GM18870 (cell line): ENCODE measurements around the gene MATR3.
"Not testable (repeated sequence)": the region's sequence is repeated elsewhere in the genome, so short reads cannot be mapped to it uniquely, and the experiment has no call there.

Experiments
- ATAC-seq: cut with Tn5 transposase; IDR thresholded peaks from one replicate; pipeline ENCODE4 v1.9.1; 2021; ENCODE audit warnings: moderate library complexity; ENCODE audit not compliant: unreplicated experiment

Gene MATR3

GRCh38 chr5:139345442-139345841, 51.9 kb downstream of the MATR3 start:
- not testable (repeated sequence) for ATAC-seq

- not testable (repeated sequence) for ATAC-seq
These were observed 54.3 kb downstream of the MATR3 start for GRCh38 chr5:139347863-139348262.

GRCh38 chr5:139354186-139354585, 60.6 kb downstream of the MATR3 start:
- no peak for ATAC-seq

- not testable (repeated sequence) for ATAC-seq
These were observed 62.4 kb downstream of the MATR3 start for GRCh38 chr5:139355900-139356299.

- no peak for ATAC-seq
These were observed 64.5 kb downstream of the MATR3 start for GRCh38 chr5:139358064-139358463.

GRCh38 chr5:139360384-139360783, 66.8 kb downstream of the MATR3 start:
- no peak for ATAC-seq

GRCh38 chr5:139361835-139362429, 68.4 kb downstream of the MATR3 start:
- no peak for ATAC-seq

- no peak for ATAC-seq
These were observed 70.4 kb downstream of the MATR3 start for GRCh38 chr5:139363937-139364336.

- ATAC-seq: no peak
These were observed 70.9 kb downstream of the MATR3 start for GRCh38 chr5:139364466-139364865.

GRCh38 chr5:139368613-139369012, 75.1 kb downstream of the MATR3 start:
- no peak for ATAC-seq

GRCh38 chr5:139369181-139369580, 75.6 kb downstream of the MATR3 start:
- ATAC-seq: no peak

GRCh38 chr5:139371482-139372435, 78.2 kb downstream of the MATR3 start:
- ATAC-seq: no peak

- ATAC-seq: no peak
These were observed 81.4 kb downstream of the MATR3 start for GRCh38 chr5:139374909-139375308.

GRCh38 chr5:139376364-139376763, 82.8 kb downstream of the MATR3 start:
- no peak for ATAC-seq

- ATAC-seq: no peak
These were observed 83.7 kb downstream of the MATR3 start for GRCh38 chr5:139377226-139377625.

GRCh38 chr5:139378101-139378825, 84.7 kb downstream of the MATR3 start:
- no peak for ATAC-seq

GRCh38 chr5:139378941-139379361, 85.4 kb downstream of the MATR3 start:
- ATAC-seq: no peak

- ATAC-seq: no peak
These were observed 86.3 kb downstream of the MATR3 start for GRCh38 chr5:139379626-139380449.
